GM12878 (cell line): Measurements from ENCODE around the gene TMEM41B. TPM values are rescaled to one million over a fixed set of nuclear protein-coding genes. Genes with fewer than 3 reads are reported as not detected.

Experiments used
- ASH2L ChIP-seq: fragments of 300-600, 200-600 bp; sonication (generic); IDR thresholded peaks from 2 replicates; pipeline ENCODE4 v1.6.1; 2017; ENCODE audit warnings: low read depth, mild to moderate bottlenecking, borderline replicate concordance
- CREB1 ChIP-seq: IDR thresholded peaks from 2 replicates; pipeline ENCODE4 v1.6.1; 2012; ENCODE audit warnings: low read depth, mild to moderate bottlenecking, inconsistent platforms
- DPF2 ChIP-seq: fragments of 450-650 bp; IDR thresholded peaks from 2 replicates; pipeline ENCODE4 v1.6.1; 2017; ENCODE audit warnings: mild to moderate bottlenecking
- HDAC6 ChIP-seq: fragments of 200-600 bp; sonication (generic); IDR thresholded peaks from one replicate; pipeline ENCODE4 v1.8.0; 2017; ENCODE audit warnings: antibody characterized with exemption; ENCODE audit not compliant: unreplicated experiment
- MTA3 ChIP-seq: IDR thresholded peaks from 2 replicates; pipeline ENCODE4 v1.6.1; 2012; ENCODE audit warnings: low read length, inconsistent platforms, borderline replicate concordance
- NBN ChIP-seq: fragments of 450-650 bp; IDR thresholded peaks from 2 replicates; pipeline ENCODE4 v1.6.1; 2016
- NFYA ChIP-seq: IDR thresholded peaks from 2 replicates; pipeline ENCODE4 v1.6.1; 2011; ENCODE audit warnings: low read depth, mild to moderate bottlenecking, low read length, improper control_type of control experiment, borderline replicate concordance
- NRF1 ChIP-seq: conservative IDR thresholded peaks from 2 replicates; pipeline ENCODE4 v1.6.1; 2011; ENCODE audit warnings: mild to moderate bottlenecking, low read depth, low read length, improper control_type of control experiment
- SIX5 ChIP-seq: IDR thresholded peaks from 2 replicates; pipeline ENCODE4 v1.6.1; 2011; ENCODE audit warnings: mild to moderate bottlenecking, low read depth, low read length, moderate library complexity; ENCODE audit not compliant: severe bottlenecking
- TCF3 ChIP-seq: IDR thresholded peaks from 2 replicates; pipeline ENCODE4 v1.6.1; 2012; ENCODE audit warnings: low read depth, mild to moderate bottlenecking, low read length, borderline replicate concordance; ENCODE audit not compliant: insufficient read depth
- ZNF384 ChIP-seq: IDR thresholded peaks from 2 replicates; pipeline ENCODE4 v1.6.1; 2012; ENCODE audit warnings: low read depth, mild to moderate bottlenecking, low read length, improper control_type of control experiment, borderline replicate concordance
- polyA plus RNA-seq, 11 experiments: library from polyadenylated mRNA; depleted of rRNA in 4 of 11; unstranded in 6 of 11; stranded (reverse) in 5 of 11; fragments of >200 nt; fragmentation: Nextera tagmentation in 4 of 11; fragmentation: Illumina TruSeq in 1 of 11; extraction: Ambion mirVana in 4 of 11; extraction: Trizol in 1 of 11; gene quantifications; 1 replicate in 1 of 11; 2 replicates in 10 of 11; pipeline versions ENCODE4 v1.2.1 to v1.2.3, GENCODE V29; 2011 to 2016; ENCODE audit warnings: inconsistent platforms in 2 of 11, missing spikeins in 2 of 11, low read depth in 1 of 11
- total RNA-seq, 4 experiments: library from RNA; depleted of rRNA in 3 of 4; stranded (reverse); fragments of >200 nt in 3 of 4; fragmentation: Illumina TruSeq in 1 of 4; extraction: Trizol in 1 of 4; gene quantifications; 2 replicates each; pipeline versions ENCODE4 v1.2.1 to v1.2.3, GENCODE V29; 2013 to 2021
- TF ChIP-seq, protein P1 (sequence below), 3 experiments: IDR thresholded peaks in 2 of 3; conservative IDR thresholded peaks in 1 of 3; 2 replicates each; pipeline ENCODE4 v1.5.1; 2011; ENCODE audit warnings: low read depth in 3 of 3, low read length in 3 of 3, mild to moderate bottlenecking in 3 of 3, control low read depth in 2 of 3, moderate library complexity in 2 of 3, inconsistent platforms in 1 of 3, mixed read lengths in 1 of 3; ENCODE audit not compliant: control insufficient read depth in 2 of 3, insufficient read depth in 1 of 3; ENCODE audit errors: extremely low read depth in 1 of 3
- TF ChIP-seq, protein P2 (sequence below): fragments of 150-350 bp; IDR thresholded peaks from 2 replicates; pipeline ENCODE4 v1.6.1; 2016; ENCODE audit warnings: low read depth, low read length
- TF ChIP-seq, protein P3 (sequence below): fragments of 450-650 bp; IDR thresholded peaks from 2 replicates; pipeline ENCODE4 v1.6.1; 2018; ENCODE audit warnings: mild to moderate bottlenecking, low read depth, moderate library complexity; ENCODE audit not compliant: partially characterized antibody
- TF ChIP-seq, protein P4 (sequence below): IDR thresholded peaks from 2 replicates; pipeline ENCODE4 v1.6.1; 2011; ENCODE audit warnings: low read depth, mild to moderate bottlenecking, low read length, moderate library complexity, borderline replicate concordance; ENCODE audit errors: extremely low read depth
- TF ChIP-seq, protein P5 (sequence below): fragments of 450-650 bp; IDR thresholded peaks from 2 replicates; pipeline ENCODE4 v1.6.1; 2017; ENCODE audit warnings: borderline replicate concordance

The TMEM41B gene
- total and polyA plus RNA-seq, 10 of the 15 experiments (the other 5 are each of a cell fraction or from before 2014, with no cell fraction given): 8.0 to 31.0 (median 20.5) TPM

DNA sequence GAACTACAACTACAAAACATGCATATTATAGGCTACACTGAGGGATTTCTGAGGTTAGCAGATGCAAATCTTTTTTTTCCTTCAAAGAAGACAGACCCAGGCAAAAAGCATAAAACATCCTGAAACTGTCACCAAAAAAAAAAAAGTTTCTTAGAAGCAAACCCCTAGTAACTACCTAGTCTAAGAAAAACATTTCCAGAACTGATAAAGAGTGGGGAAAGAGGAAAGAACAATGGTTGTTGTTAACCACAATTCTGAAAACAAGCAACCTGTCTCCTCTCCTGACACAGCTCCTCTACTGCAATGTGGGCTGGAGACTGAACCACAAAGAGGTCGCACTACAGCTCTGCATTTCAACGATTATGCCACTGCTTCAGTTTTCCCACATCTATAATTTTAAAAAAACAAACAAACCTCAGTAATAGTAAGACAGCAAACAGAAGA, 64.2 kb downstream of the TMEM41B start (continued):
- TF ChIP-seq, protein P1, sequence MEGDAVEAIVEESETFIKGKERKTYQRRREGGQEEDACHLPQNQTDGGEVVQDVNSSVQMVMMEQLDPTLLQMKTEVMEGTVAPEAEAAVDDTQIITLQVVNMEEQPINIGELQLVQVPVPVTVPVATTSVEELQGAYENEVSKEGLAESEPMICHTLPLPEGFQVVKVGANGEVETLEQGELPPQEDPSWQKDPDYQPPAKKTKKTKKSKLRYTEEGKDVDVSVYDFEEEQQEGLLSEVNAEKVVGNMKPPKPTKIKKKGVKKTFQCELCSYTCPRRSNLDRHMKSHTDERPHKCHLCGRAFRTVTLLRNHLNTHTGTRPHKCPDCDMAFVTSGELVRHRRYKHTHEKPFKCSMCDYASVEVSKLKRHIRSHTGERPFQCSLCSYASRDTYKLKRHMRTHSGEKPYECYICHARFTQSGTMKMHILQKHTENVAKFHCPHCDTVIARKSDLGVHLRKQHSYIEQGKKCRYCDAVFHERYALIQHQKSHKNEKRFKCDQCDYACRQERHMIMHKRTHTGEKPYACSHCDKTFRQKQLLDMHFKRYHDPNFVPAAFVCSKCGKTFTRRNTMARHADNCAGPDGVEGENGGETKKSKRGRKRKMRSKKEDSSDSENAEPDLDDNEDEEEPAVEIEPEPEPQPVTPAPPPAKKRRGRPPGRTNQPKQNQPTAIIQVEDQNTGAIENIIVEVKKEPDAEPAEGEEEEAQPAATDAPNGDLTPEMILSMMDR (IDR thresholded peaks at IDR 0.05 in 2 of 3, conservative IDR thresholded peaks at IDR 0.05 in 1 of 3; ENCODE audit: control insufficient read depth in 2 of 3, extremely low read depth in 1 of 3, insufficient read depth in 1 of 3, low read depth in 3 of 3, low read length in 3 of 3): no peak
- peak; percentile 38; the same call in 1 of the 2 replicates for TF ChIP-seq NBN
- no peak for TF ChIP-seq NRF1
- TF ChIP-seq HDAC6: no peak
- no peak for TF ChIP-seq ASH2L
- peak; percentile 35; the same call in 1 of the 2 replicates for TF ChIP-seq MTA3
- TF ChIP-seq DPF2: no peak
- TF ChIP-seq, protein P2, sequence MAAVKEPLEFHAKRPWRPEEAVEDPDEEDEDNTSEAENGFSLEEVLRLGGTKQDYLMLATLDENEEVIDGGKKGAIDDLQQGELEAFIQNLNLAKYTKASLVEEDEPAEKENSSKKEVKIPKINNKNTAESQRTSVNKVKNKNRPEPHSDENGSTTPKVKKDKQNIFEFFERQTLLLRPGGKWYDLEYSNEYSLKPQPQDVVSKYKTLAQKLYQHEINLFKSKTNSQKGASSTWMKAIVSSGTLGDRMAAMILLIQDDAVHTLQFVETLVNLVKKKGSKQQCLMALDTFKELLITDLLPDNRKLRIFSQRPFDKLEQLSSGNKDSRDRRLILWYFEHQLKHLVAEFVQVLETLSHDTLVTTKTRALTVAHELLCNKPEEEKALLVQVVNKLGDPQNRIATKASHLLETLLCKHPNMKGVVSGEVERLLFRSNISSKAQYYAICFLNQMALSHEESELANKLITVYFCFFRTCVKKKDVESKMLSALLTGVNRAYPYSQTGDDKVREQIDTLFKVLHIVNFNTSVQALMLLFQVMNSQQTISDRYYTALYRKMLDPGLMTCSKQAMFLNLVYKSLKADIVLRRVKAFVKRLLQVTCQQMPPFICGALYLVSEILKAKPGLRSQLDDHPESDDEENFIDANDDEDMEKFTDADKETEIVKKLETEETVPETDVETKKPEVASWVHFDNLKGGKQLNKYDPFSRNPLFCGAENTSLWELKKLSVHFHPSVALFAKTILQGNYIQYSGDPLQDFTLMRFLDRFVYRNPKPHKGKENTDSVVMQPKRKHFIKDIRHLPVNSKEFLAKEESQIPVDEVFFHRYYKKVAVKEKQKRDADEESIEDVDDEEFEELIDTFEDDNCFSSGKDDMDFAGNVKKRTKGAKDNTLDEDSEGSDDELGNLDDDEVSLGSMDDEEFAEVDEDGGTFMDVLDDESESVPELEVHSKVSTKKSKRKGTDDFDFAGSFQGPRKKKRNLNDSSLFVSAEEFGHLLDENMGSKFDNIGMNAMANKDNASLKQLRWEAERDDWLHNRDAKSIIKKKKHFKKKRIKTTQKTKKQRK: no peak
- peak; percentile 56; the same call in 1 of the 2 replicates for TF ChIP-seq CREB1
- TF ChIP-seq TCF3: no peak
- TF ChIP-seq, protein P3, sequence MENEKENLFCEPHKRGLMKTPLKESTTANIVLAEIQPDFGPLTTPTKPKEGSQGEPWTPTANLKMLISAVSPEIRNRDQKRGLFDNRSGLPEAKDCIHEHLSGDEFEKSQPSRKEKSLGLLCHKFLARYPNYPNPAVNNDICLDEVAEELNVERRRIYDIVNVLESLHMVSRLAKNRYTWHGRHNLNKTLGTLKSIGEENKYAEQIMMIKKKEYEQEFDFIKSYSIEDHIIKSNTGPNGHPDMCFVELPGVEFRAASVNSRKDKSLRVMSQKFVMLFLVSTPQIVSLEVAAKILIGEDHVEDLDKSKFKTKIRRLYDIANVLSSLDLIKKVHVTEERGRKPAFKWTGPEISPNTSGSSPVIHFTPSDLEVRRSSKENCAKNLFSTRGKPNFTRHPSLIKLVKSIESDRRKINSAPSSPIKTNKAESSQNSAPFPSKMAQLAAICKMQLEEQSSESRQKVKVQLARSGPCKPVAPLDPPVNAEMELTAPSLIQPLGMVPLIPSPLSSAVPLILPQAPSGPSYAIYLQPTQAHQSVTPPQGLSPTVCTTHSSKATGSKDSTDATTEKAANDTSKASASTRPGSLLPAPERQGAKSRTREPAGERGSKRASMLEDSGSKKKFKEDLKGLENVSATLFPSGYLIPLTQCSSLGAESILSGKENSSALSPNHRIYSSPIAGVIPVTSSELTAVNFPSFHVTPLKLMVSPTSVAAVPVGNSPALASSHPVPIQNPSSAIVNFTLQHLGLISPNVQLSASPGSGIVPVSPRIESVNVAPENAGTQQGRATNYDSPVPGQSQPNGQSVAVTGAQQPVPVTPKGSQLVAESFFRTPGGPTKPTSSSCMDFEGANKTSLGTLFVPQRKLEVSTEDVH: no peak
- TF ChIP-seq, protein P4, sequence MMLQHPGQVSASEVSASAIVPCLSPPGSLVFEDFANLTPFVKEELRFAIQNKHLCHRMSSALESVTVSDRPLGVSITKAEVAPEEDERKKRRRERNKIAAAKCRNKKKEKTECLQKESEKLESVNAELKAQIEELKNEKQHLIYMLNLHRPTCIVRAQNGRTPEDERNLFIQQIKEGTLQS: no peak
- TF ChIP-seq ZNF384: peak; percentile 83; the same call in 1 of the 2 replicates
- TF ChIP-seq, protein P5, sequence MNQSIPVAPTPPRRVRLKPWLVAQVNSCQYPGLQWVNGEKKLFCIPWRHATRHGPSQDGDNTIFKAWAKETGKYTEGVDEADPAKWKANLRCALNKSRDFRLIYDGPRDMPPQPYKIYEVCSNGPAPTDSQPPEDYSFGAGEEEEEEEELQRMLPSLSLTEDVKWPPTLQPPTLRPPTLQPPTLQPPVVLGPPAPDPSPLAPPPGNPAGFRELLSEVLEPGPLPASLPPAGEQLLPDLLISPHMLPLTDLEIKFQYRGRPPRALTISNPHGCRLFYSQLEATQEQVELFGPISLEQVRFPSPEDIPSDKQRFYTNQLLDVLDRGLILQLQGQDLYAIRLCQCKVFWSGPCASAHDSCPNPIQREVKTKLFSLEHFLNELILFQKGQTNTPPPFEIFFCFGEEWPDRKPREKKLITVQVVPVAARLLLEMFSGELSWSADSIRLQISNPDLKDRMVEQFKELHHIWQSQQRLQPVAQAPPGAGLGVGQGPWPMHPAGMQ: no peak
- TF ChIP-seq SIX5: no peak
- no peak for TF ChIP-seq NFYA
